GM12891 (cell line): Measurements from ENCODE around the gene CMIP.

Source experiments
- PAX5 ChIP-seq: IDR thresholded peaks from 2 replicates; pipeline ENCODE4 v1.6.1; 2011; ENCODE audit warnings: low read length, moderate library complexity, mild to moderate bottlenecking; ENCODE audit not compliant: insufficient read depth, severe bottlenecking
- POLR2A ChIP-seq: IDR thresholded peaks from 2 replicates; pipeline ENCODE4 v1.6.1; 2011; ENCODE audit warnings: low read depth, low read length, control low read depth
- POLR2AphosphoS5 ChIP-seq: IDR thresholded peaks from 2 replicates; pipeline ENCODE4 v1.6.1; 2011; ENCODE audit warnings: low read depth, low read length, control low read depth
- POU2F2 ChIP-seq: IDR thresholded peaks from 2 replicates; pipeline ENCODE4 v1.6.1; 2011; ENCODE audit warnings: low read depth, mild to moderate bottlenecking, control low read depth, low read length, moderate library complexity
- TAF1 ChIP-seq: IDR thresholded peaks from 2 replicates; pipeline ENCODE4 v1.6.1; 2011; ENCODE audit warnings: low read depth, low read length, control low read depth

DNA sequence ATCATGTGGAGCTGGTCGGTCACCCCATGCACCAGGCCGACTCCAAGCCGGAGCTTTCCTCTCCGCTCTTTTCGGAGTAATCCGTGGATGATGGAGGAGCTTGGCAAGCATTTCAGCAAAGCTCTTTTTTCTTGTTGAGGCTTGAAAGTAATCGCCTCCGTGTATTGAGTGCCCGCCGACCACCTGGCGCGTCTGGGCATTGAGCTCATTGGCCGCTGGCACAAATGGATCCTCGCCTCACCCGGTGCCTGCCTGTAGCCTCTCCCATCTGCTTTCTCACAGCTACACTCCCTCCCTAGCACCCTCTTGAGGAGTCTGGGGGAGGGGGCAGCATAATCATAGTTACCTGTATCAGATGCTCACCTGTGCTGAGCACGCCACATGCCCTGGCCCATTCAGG is 148.9 kb downstream of the CMIP start:
- no peak for TF ChIP-seq POLR2A
- TF ChIP-seq POLR2AphosphoS5: no peak
- no peak for TF ChIP-seq POU2F2
- TF ChIP-seq TAF1: no peak
- TF ChIP-seq PAX5: no peak
